ENCODE data around the gene RAB28. TPM values are rescaled to one million over a fixed set of nuclear protein-coding genes. Genes with fewer than 3 reads are reported as not detected.

The RAB28 gene
- total and polyA plus RNA-seq, 2 of the 8 experiments (the other 6 are each of a cell fraction or from before 2014, with no cell fraction given), result 16.0 to 18.7 TPM

DNA sequence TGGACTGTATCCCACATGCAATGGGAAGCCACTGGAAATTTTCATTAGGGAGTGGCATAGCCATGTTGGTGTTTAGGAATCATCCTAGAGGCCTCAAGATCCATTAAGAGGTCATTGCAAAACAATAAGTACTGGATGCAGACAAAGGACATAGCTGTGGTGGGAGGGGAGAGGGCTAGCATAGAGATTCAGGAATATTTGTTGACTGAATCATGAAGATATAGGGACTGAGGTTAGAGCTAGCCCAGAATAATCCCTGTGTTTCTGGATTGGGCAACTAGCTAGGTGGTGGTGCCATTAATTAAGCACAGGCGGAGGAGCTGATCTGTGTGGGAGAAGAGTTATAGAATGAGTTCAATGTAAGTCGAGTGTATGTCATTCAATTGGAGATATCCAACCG is 135.0 kb downstream of the RAB28 start:
- 94% methylated on average over 3 of the region's 3 CpGs; no CpG with 5 or more reads in 1 of the 2 experiments for WGBS, 2 experiments (ENCODE audit: extremely low coverage in 1 of 2, insufficient coverage in 1 of 2, insufficient read length in 1 of 2, insufficient replicate concordance in 2 of 2, low coverage in 1 of 2, low lambda C conversion rate in 2 of 2, missing lambda C conversion rate in 1 of 2)
- H2BK120ac ChIP-seq (replicated peaks; ENCODE audit: low read depth, low read length), result no peak overlapping the region
- H2BK15ac ChIP-seq (ENCODE audit: low read length), result no peak overlapping the region
- no peaks in the 10 kb centered on the region for H3K4me1 ChIP-seq (replicated peaks in 1 of 4; ENCODE audit: control insufficient read depth in 3 of 4, insufficient read depth in 4 of 4, low read length in 3 of 4)
- no peak overlapping the region for H3K4me2 ChIP-seq (ENCODE audit: insufficient read depth in 1 of 2, low read depth in 2 of 2, low read length in 2 of 2)
- no peak overlapping the region for H3K9ac ChIP-seq (replicated peaks in 1 of 4; ENCODE audit: extremely low read depth in 1 of 4, low read depth in 3 of 4, low read length in 3 of 4)
- H2BK20ac ChIP-seq (ENCODE audit: low read length), result no peak overlapping the region
- no peaks in the 10 kb centered on the region for H3K27me3 ChIP-seq (replicated peaks in 1 of 4; ENCODE audit: control insufficient read depth in 3 of 4, extremely low read depth in 1 of 4, insufficient read depth in 3 of 4, low read length in 3 of 4)
- DNase-seq (ENCODE audit: low read depth in 1 of 2, low spot score in 2 of 2) (no peak), FAIRE-seq (no peak)
- H3K4me3 ChIP-seq (ENCODE audit: extremely low read depth in 1 of 4, insufficient read depth in 2 of 4, low read depth in 3 of 4, low read length in 4 of 4), result no peak overlapping the region
- H4K5ac ChIP-seq (ENCODE audit: insufficient read length, low read depth, low read length), result no peak overlapping the region
- H3K18ac ChIP-seq (ENCODE audit: extremely low read depth, low read length), result no peak overlapping the region
- H4K91ac ChIP-seq (replicated peaks; ENCODE audit: insufficient read length, low read length), result no peak overlapping the region
- TF ChIP-seq, protein P1, sequence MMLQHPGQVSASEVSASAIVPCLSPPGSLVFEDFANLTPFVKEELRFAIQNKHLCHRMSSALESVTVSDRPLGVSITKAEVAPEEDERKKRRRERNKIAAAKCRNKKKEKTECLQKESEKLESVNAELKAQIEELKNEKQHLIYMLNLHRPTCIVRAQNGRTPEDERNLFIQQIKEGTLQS (IDR thresholded peaks at IDR 0.05; ENCODE audit: insufficient read depth, low read depth, low read length), result no peak
- no peak for TF ChIP-seq CHD1 (IDR thresholded peaks at IDR 0.05; ENCODE audit: low read depth, low read length)
- TF ChIP-seq BACH1 (IDR thresholded peaks at IDR 0.05; ENCODE audit: low read length), result no peak
- TF ChIP-seq GABPA (IDR thresholded peaks at IDR 0.05; ENCODE audit: borderline replicate concordance, insufficient read depth, low read length), result no peak
- no peak for TF ChIP-seq ASH2L (IDR thresholded peaks at IDR 0.05; ENCODE audit: low read length)
- no peak overlapping the region for H2BK12ac ChIP-seq (ENCODE audit: low read depth, low read length)
- H3K23ac ChIP-seq (ENCODE audit: insufficient read length), result no peak overlapping the region
- H3K14ac ChIP-seq (ENCODE audit: insufficient read length), result no peak overlapping the region
- H4K8ac ChIP-seq (ENCODE audit: extremely low read depth, insufficient read depth, low read length), result no peak overlapping the region
- no peak overlapping the region for H3K56ac ChIP-seq (replicated peaks; ENCODE audit: insufficient read length, low read depth, low read length)
- no peak overlapping the region for H2BK5ac ChIP-seq (ENCODE audit: low read depth, low read length)
- CTCF ChIA-PET (ENCODE audit: partially characterized antibody), result interaction anchor here (1.2 kb wide), 1 partner anchor 13 kb away, joined by 4 read pairs; no protein-coding TSS in a partner anchor
- no peaks in the 10 kb centered on the region for H4K20me1 ChIP-seq (replicated peaks in 1 of 2; ENCODE audit: control insufficient read depth in 1 of 2, insufficient read depth in 2 of 2, low read length in 2 of 2)
- no peaks in the 10 kb centered on the region for H3K36me3 ChIP-seq (ENCODE audit: control insufficient read depth in 2 of 4, insufficient read depth in 4 of 4, low read length in 3 of 4)
- no peaks in the 10 kb centered on the region for H3K79me1 ChIP-seq (ENCODE audit: low read depth, low read length)
- no peak overlapping the region for H2AK5ac ChIP-seq (ENCODE audit: low read depth, low read length)
- POLR2A ChIA-PET (ENCODE audit: partially characterized antibody), result no interaction called here
- no peaks in the 10 kb centered on the region for H3K9me3 ChIP-seq (ENCODE audit: insufficient read depth in 2 of 2, low read depth in 1 of 2, low read length in 1 of 2)
- no peaks in the 10 kb centered on the region for H3K79me2 ChIP-seq (ENCODE audit: control insufficient read depth in 1 of 2, insufficient read depth in 2 of 2, low read length in 2 of 2)
- H3K4ac ChIP-seq (replicated peaks; ENCODE audit: insufficient read length, low read depth, low read length), result no peak overlapping the region
- H2AFZ ChIP-seq (ENCODE audit: low read length), result no peak overlapping the region
- no peaks in the 10 kb centered on the region for H3K23me2 ChIP-seq (ENCODE audit: low read depth, low read length)
- no peak overlapping the region for H3K27ac ChIP-seq (ENCODE audit: low read depth, low read length)

Measured in H1 (cell line).